Lung (tissue), 16 donors: ENCODE results near the gene KANTR. TPM values are rescaled to one million over a fixed set of nuclear protein-coding genes. Genes with fewer than 3 reads are reported as not detected.
A peak's percentile ranks its signal among the peaks of the same experiment; 100 is the strongest.

Experiments
- ATAC-seq: fragments of 200-7000 bp; cut with Tn5 transposase; one replicate; pipeline ENCODE4 v1.9.1; 2020; ENCODE audit warnings: moderate number of reproducible peaks; ENCODE audit not compliant: insufficient read depth, low FRiP score
- DNase-seq, 3 donors: peaks; one replicate each; pipeline ENCODE4 v3.0.0-alpha.2; 2013 to 2017
- H3K27ac ChIP-seq, 2 donors: one replicate each; pipeline ENCODE4 v1.5.1; 2013; ENCODE audit warnings: mild to moderate bottlenecking in 2 of 2, moderate library complexity in 2 of 2, control low read depth in 1 of 2, inconsistent platforms in 1 of 2, low read depth in 1 of 2, low read length in 1 of 2
- H3K27me3 ChIP-seq, 3 donors: one replicate each; pipeline ENCODE4 v1.5.1; 2013; ENCODE audit warnings: low read length in 2 of 3; ENCODE audit not compliant: control insufficient read depth in 3 of 3, insufficient read depth in 3 of 3
- H3K36me3 ChIP-seq, 4 donors: one replicate each; pipeline ENCODE4 v1.5.1; 2013; ENCODE audit warnings: low read length in 4 of 4, mild to moderate bottlenecking in 1 of 4, moderate library complexity in 1 of 4; ENCODE audit not compliant: control insufficient read depth in 4 of 4, insufficient read depth in 4 of 4
- H3K4me1 ChIP-seq, 5 donors: one replicate each; pipeline ENCODE4 v1.5.1; 2013; ENCODE audit warnings: low read length in 5 of 5, mild to moderate bottlenecking in 2 of 5, moderate library complexity in 1 of 5; ENCODE audit not compliant: control insufficient read depth in 5 of 5, insufficient read depth in 5 of 5
- H3K4me3 ChIP-seq: one replicate; pipeline ENCODE4 v1.5.1; 2013; ENCODE audit warnings: mild to moderate bottlenecking, control low read depth, moderate library complexity
- H3K9ac ChIP-seq, 2 donors: one replicate each; pipeline ENCODE4 v1.5.1; 2013; ENCODE audit warnings: low read length in 2 of 2, control low read depth in 1 of 2; ENCODE audit not compliant: insufficient read depth in 1 of 2
- H3K9me3 ChIP-seq, 4 donors: one replicate each; pipeline ENCODE4 v1.5.1; 2013; ENCODE audit warnings: low read length in 3 of 4, mild to moderate bottlenecking in 1 of 4, moderate library complexity in 1 of 4; ENCODE audit not compliant: control insufficient read depth in 4 of 4, insufficient read depth in 3 of 4
- CTCF ChIP-seq: IDR thresholded peaks from 2 replicates; pipeline ENCODE4 v1.5.1; 2012; ENCODE audit warnings: mild to moderate bottlenecking; ENCODE audit errors: control extremely low read depth, extremely low read depth
- WGBS, 2 donors: extraction: QIAGEN DNeasy Blood & Tissue Kit; methylation state at CpG; one replicate each; pipeline ENCODE4 v1.1.7; 2013; 5-methylcytosine and 5-hydroxymethylcytosine counted together
- long read RNA-seq, 5 donors: transcript quantifications; one replicate each; lab custom pipeline, GENCODE V29; 2026
- polyA plus RNA-seq, 2 donors: library from polyadenylated mRNA; stranded (reverse); fragments of 200-250 nt; gene quantifications; one replicate each; pipeline ENCODE4 v1.2.1, GENCODE V29; 2013
- total RNA-seq, 2 donors: library from RNA; depleted of rRNA in 1 of 2; stranded (reverse); fragments of >200 nt in 1 of 2; gene quantifications; one replicate each; pipeline ENCODE4 v1.2.1, GENCODE V29; 2014 to 2021
- donor health status: control.
- donor health status: control.
- donor health status: Bipolar disorder and iron deficiency.
- donor health status: healthy.
- donor health status: DM: yes; HTN: yes; CAD: no.

Gene KANTR, protein sequence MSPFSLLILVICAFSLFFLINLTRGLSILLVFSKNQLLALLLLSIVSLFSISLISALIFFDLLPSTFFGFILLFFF
- total RNA-seq (10 to 100 TPM; 10.7 to 30.5 TPM), polyA plus RNA-seq (1 to 10 TPM; 1.4 to 8.6 TPM)
- long read RNA-seq, donor 1, partial matches to known transcripts: 48 of 48 reads
- long read RNA-seq, donor 1, other reads (novel, unspliced or antisense): 0 of 48 reads
- long read RNA-seq, donor 2: 0 reads
- long read RNA-seq, donor 3: 0 reads
- long read RNA-seq, donor 4, partial matches to known transcripts: 9 of 9 reads
- long read RNA-seq, donor 4, other reads (novel, unspliced or antisense): 0 of 9 reads
- long read RNA-seq, donor 5: 0 reads

- H3K36me3 ChIP-seq: peaks cover 0 to 1% (median 0%) of the 10 kb centered on the region in 4 donors
- 0 to 34% methylated on average over 43 to 67 of the region's 67 CpGs for WGBS, 2 donors
- peaks cover 3 to 19% (median 7%) of the 10 kb centered on the region in 3 donors for H3K27me3 ChIP-seq
- H3K4me3 ChIP-seq: peak within 1 kb of the TSS; percentile 71
- no peaks in the 10 kb centered on the region for H3K9me3 ChIP-seq
- ATAC-seq (peak; percentile 83), DNase-seq (peak; percentile 92 to 97 (median 97))
- H3K9ac ChIP-seq: peak within 1 kb of the TSS; percentile 25 to 85
- H3K27ac ChIP-seq: peak within 1 kb of the TSS; percentile 94 to 97
- TF ChIP-seq CTCF: no peak
- peaks cover 0 to 7% (median 0%) of the 10 kb centered on the region in 5 donors for H3K4me1 ChIP-seq
These were observed at the start of gene KANTR for GRCh38 chrX:53093748-53094581. Gene KANTR, plus strand, starts transcription at chrX:53094142. Its CDS starts 30,131 bp downstream, at chrX:53124273.

DNA sequence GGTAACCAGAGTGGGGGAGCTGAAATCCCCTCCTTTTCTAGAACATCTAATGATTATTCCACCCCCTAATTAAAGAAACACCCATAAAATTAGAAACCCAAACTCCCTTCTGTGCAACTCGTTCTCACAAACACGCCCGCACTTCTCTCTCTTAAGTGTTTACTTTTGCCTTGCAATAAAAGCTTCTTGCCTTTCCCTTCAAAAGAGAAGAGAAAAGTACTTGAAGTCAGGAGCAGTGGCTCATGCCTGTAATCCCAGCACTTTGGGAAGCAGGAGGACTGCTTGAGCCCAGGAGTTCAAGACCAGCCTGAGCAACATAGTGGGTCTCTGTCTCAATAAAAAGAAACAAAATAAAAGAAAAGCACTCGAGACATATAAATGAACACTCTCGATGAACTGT is 48.9 kb upstream of the KANTR start:
- DNase-seq (peak in 2 of 3 donors; percentile 18 to 58), ATAC-seq (no peak)
- H3K27ac ChIP-seq: no peak overlapping the region
- H3K9me3 ChIP-seq: no peaks in the 10 kb centered on the region
- H3K9ac ChIP-seq: no peak overlapping the region
- peaks cover 3 to 51% (median 20%) of the 10 kb centered on the region in 3 donors for H3K27me3 ChIP-seq
- WGBS, 2 donors: 60 to 93% methylated on average over 5 of the region's 5 CpGs
- TF ChIP-seq CTCF: no peak
- H3K4me1 ChIP-seq: peaks cover 0 to 5% (median 0%) of the 10 kb centered on the region in 5 donors
- no peak overlapping the region for H3K4me3 ChIP-seq
- no peaks in the 10 kb centered on the region for H3K36me3 ChIP-seq

DNA sequence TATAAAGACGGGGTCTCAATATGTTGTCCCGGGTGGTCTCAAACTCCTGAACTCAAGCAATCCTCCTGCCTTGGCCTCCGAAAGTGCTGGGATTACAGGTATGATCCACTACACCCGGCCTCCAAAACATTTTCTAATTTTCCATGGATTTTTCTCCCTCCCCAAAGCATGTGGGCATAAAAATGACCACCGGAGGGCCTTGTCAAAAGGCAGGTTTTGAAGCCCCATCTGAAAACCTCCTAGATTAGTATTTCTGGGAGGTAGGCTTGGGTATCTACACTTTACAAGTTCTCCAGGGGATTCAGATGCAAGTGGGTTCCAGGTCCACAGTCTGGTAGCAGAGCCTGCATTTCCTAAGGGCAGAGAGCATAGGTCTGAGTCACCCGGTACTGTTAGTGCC is 46.7 kb upstream of the KANTR start:
- H3K9me3 ChIP-seq: no peaks in the 10 kb centered on the region
- H3K27ac ChIP-seq: no peak overlapping the region
- ATAC-seq (no peak), DNase-seq (no peak)
- no peaks in the 10 kb centered on the region for H3K36me3 ChIP-seq
- H3K27me3 ChIP-seq: peaks cover 0 to 46% (median 16%) of the 10 kb centered on the region in 3 donors
- no peak overlapping the region for H3K9ac ChIP-seq
- H3K4me1 ChIP-seq: peaks cover 0 to 5% (median 0%) of the 10 kb centered on the region in 5 donors
- H3K4me3 ChIP-seq: no peak overlapping the region
- TF ChIP-seq CTCF: no peak
- WGBS, 2 donors: 85 to 93% methylated on average over 6 of the region's 6 CpGs
